Right lobe of liver (tissue), 4 donors: Measurements from ENCODE around the gene YPEL4.

Source experiments
- CTCF ChIP-seq, 4 donors: fragments of 200-600 bp in 3 of 4; fragments of 450-650 bp in 1 of 4; IDR thresholded peaks; one replicate each; pipeline versions ENCODE4 v1.5.1 to v1.8.0; 2016 to 2022; ENCODE audit warnings: antibody characterized with exemption in 4 of 4, mild to moderate bottlenecking in 2 of 4
- POLR2A ChIP-seq: fragments of 450-650 bp; IDR thresholded peaks from one replicate; pipeline ENCODE4 v1.6.1; 2017; ENCODE audit warnings: antibody characterized with exemption, mild to moderate bottlenecking
- donor health status: DM: no; HTN: no; CAD: no.
- donor health status: DM: no; HTN: no; CAD: no.
- donor health status: DM: no; HTN: yes; CAD: no.

- TF ChIP-seq CTCF (IDR thresholded peaks at IDR 0.05): peak in 1 of 4 donors; percentile 24
- no peak for TF ChIP-seq POLR2A
These were observed 13.2 kb upstream of the YPEL4 start for GRCh38 chr11:57662893-57663292.
